KMS-11 (cell line): ENCODE results near the gene GINS2.

Source experiments
- H2AFZ ChIP-seq: fragments of 200-600 bp; sonication (generic); 2 replicates; pipeline ENCODE4 v1.6.1; 2016; ENCODE audit warnings: antibody characterized with exemption, mixed run types, low read depth
- H3K27ac ChIP-seq: fragments of 200-600 bp; sonication (generic); 2 replicates; pipeline ENCODE4 v1.6.1; 2016; ENCODE audit warnings: mild to moderate bottlenecking, mixed run types
- H3K27me3 ChIP-seq: fragments of 200-600 bp; sonication (generic); 2 replicates; pipeline ENCODE4 v1.6.1; 2017; ENCODE audit warnings: mild to moderate bottlenecking, low read depth, mixed run types, moderate library complexity; ENCODE audit not compliant: insufficient read depth
- H3K36me3 ChIP-seq: fragments of 200-600 bp; sonication (generic); 2 replicates; pipeline ENCODE4 v1.6.1; 2017; ENCODE audit warnings: mild to moderate bottlenecking, mixed run types; ENCODE audit not compliant: insufficient read depth
- H3K4me1 ChIP-seq: fragments of 200-600 bp; sonication (generic); 2 replicates; pipeline ENCODE4 v1.6.1; 2016; ENCODE audit warnings: mild to moderate bottlenecking, low read depth, mixed run types; ENCODE audit not compliant: poor library complexity, severe bottlenecking
- H3K4me2 ChIP-seq: fragments of 200-600 bp; sonication (generic); 2 replicates; pipeline ENCODE4 v1.7.0; 2016; ENCODE audit warnings: mild to moderate bottlenecking, mixed run types
- H3K4me3 ChIP-seq: fragments of 200-600 bp; sonication (generic); IDR thresholded peaks from 2 replicates; pipeline ENCODE4 v1.6.1; 2017; ENCODE audit warnings: low read depth, low read length, mixed read lengths; ENCODE audit not compliant: insufficient read depth
- H3K79me2 ChIP-seq: fragments of 200-600 bp; sonication (generic); 2 replicates; pipeline ENCODE4 v1.6.1; 2016; ENCODE audit warnings: low read depth, mixed run types; ENCODE audit not compliant: insufficient read depth
- H3K9ac ChIP-seq: fragments of 200-600 bp; sonication (generic); 2 replicates; pipeline ENCODE4 v1.6.1; 2016; ENCODE audit warnings: mild to moderate bottlenecking, mixed run types
- H4K20me1 ChIP-seq: fragments of 200-600 bp; sonication (generic); 2 replicates; pipeline ENCODE4 v1.6.1; 2016; ENCODE audit warnings: mild to moderate bottlenecking, mixed run types; ENCODE audit not compliant: insufficient read depth
- TF ChIP-seq, protein P1 (sequence below): fragments of 200-600 bp; sonication (generic); conservative IDR thresholded peaks from 2 replicates; pipeline ENCODE4 v1.6.1; 2017; ENCODE audit warnings: low read depth, mild to moderate bottlenecking, antibody characterized with exemption, low read length, moderate library complexity, mixed read lengths

Gene GINS2

GRCh38 chr16:85653290-85653891, 35.4 kb downstream of the GINS2 start:
- no peaks in the 10 kb centered on the region for H3K4me1 ChIP-seq
- TF ChIP-seq, protein P1, sequence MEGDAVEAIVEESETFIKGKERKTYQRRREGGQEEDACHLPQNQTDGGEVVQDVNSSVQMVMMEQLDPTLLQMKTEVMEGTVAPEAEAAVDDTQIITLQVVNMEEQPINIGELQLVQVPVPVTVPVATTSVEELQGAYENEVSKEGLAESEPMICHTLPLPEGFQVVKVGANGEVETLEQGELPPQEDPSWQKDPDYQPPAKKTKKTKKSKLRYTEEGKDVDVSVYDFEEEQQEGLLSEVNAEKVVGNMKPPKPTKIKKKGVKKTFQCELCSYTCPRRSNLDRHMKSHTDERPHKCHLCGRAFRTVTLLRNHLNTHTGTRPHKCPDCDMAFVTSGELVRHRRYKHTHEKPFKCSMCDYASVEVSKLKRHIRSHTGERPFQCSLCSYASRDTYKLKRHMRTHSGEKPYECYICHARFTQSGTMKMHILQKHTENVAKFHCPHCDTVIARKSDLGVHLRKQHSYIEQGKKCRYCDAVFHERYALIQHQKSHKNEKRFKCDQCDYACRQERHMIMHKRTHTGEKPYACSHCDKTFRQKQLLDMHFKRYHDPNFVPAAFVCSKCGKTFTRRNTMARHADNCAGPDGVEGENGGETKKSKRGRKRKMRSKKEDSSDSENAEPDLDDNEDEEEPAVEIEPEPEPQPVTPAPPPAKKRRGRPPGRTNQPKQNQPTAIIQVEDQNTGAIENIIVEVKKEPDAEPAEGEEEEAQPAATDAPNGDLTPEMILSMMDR: no peak
- no peaks in the 10 kb centered on the region for H4K20me1 ChIP-seq
- H3K4me2 ChIP-seq: no peak overlapping the region
- no peak overlapping the region for H2AFZ ChIP-seq
- H3K4me3 ChIP-seq: no peak overlapping the region
- H3K9ac ChIP-seq: no peak overlapping the region
- H3K36me3 ChIP-seq: no peaks in the 10 kb centered on the region
- no peaks in the 10 kb centered on the region for H3K27me3 ChIP-seq
- H3K27ac ChIP-seq: no peak overlapping the region
- H3K79me2 ChIP-seq: no peaks in the 10 kb centered on the region

- Histone ChIP-seq H3K27me3 (no peaks in the 10 kb centered on the region), H3K9ac (no peak overlapping the region), H3K79me2 (no peaks in the 10 kb centered on the region), H3K36me3 (no peaks in the 10 kb centered on the region), H2AFZ (no peak overlapping the region), H4K20me1 (no peaks in the 10 kb centered on the region), H3K27ac (no peak overlapping the region), H3K4me3 (no peak overlapping the region), H3K4me1 (no peaks in the 10 kb centered on the region), H3K4me2 (no peak overlapping the region)
- TF ChIP-seq, protein P1: no peak
Observed at GRCh38 chr16:85652431-85653221, 36.1 kb downstream of the GINS2 start.

DNA sequence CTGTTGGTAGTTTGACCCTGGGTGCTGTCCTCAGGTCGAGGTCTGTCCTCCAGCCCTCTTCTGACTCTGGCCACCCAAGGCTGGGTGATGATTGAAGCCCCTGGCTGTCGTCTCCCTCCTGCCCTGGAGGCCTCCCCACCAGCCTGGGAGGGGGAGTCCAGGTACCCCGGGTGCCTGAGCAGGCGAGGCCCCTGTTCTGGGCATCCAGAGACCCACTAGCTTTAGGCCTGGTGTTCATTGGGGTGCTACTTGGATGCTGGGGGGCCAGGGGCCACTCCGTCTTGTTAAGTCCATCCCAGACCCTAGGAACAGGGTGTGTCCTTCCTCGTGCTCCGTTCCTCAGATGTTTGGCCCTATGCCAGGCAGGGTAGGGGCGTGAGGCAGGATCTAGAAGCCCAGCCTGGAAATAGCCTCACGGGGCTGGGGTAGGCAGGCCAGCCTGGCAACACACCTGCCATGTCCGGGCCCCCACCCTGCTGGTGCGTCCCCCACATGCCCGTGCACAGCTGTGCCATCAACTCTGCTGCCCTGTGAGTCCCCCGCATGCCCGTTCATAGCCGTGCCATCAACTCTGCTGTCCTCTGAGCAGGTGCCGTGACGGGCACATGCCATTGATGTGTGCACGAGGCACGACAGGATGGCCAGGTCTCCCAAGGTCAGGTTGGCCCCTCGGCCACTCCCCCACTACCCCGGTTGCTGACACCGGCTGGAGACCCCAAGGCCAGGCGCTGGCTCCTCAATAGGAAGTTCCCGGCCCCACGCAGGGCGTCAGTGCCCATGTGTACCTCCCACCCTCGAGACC, 36.9 kb downstream of the GINS2 start:
- Histone ChIP-seq H3K36me3 (no peaks in the 10 kb centered on the region), H4K20me1 (no peaks in the 10 kb centered on the region), H2AFZ (no peak overlapping the region), H3K79me2 (no peaks in the 10 kb centered on the region), H3K4me1 (no peaks in the 10 kb centered on the region), H3K9ac (no peak overlapping the region), H3K4me2 (no peak overlapping the region), H3K27ac (no peak overlapping the region), H3K4me3 (no peak overlapping the region), H3K27me3 (no peaks in the 10 kb centered on the region)
- TF ChIP-seq, protein P1: no peak

GRCh38 chr16:85650844-85651628, 37.7 kb downstream of the GINS2 start:
- H3K4me3 ChIP-seq: no peak overlapping the region
- no peak overlapping the region for H3K9ac ChIP-seq
- H2AFZ ChIP-seq: no peak overlapping the region
- H3K4me1 ChIP-seq: no peaks in the 10 kb centered on the region
- no peaks in the 10 kb centered on the region for H3K27me3 ChIP-seq
- H3K79me2 ChIP-seq: no peaks in the 10 kb centered on the region
- no peaks in the 10 kb centered on the region for H3K36me3 ChIP-seq
- TF ChIP-seq, protein P1: no peak
- no peaks in the 10 kb centered on the region for H4K20me1 ChIP-seq
- H3K4me2 ChIP-seq: no peak overlapping the region
- H3K27ac ChIP-seq: no peak overlapping the region
